Hematopoietic multipotent progenitor cell (in vitro differentiated cells): ENCODE measurements around the gene LHX2. TPM values are rescaled to one million over a fixed set of nuclear protein-coding genes. Genes with fewer than 3 reads are reported as not detected.

Experiments
- DNase-seq, 3 donors: peaks; one replicate each; pipeline ENCODE4 v3.0.0-alpha.2; 2011 to 2015; ENCODE audit warnings: low read depth in 2 of 3, low spot score in 2 of 3
- total RNA-seq: library from RNA; depleted of rRNA; stranded (reverse); fragments of >200 nt; gene quantifications from one replicate; pipeline ENCODE4 v1.2.3, GENCODE V29; 2012

LHX2 gene
- total RNA-seq, 1 donor, result under 0.01 TPM

DNA sequence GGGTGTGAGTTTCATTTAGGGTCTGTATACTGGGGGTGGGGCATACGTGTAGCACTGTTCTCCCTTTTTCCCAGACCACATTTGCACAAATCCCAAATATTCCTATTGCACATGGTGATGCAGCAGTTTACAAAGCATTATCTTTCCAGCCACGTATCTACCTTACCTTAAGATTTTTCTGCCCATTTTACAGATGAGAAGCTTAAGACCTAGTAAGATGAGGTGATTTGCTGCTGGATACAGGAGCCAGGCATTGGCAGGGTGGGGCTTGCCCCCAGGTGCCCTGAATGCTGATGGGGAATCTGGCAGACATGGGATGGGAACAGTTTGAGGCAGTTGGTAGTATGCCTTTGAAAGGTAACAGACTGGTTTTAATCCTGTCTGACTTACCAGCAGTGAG lies 12.5 kb downstream of the LHX2 start:
- no peak for DNase-seq

- no peak for DNase-seq
These were observed 18.0 kb downstream of the LHX2 start for GRCh38 chr9:124029617-124030016.

DNA sequence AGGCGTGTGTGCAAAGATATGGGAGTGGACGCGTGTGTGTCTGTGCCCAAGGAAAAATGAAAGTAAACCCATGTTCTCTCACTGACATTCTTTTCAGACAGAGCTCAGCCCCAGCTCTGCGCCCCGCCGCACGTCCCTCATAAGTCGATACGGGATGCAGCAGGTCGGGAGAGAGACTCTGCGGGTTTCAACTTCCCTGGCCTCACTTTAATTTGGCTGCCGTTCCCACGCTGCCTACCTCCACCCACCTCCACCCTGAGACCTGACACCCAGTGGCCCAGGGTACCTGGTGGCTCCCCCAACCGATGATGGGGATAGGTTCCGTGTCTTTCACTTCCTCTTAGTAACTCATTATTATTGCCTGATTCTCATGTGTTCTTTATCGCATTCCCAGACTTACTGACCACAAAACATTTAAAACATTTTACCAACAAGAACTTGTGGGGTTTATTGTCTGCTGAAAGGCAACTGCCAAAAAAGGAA lies 19.4 kb downstream of the LHX2 start:
- no peak for DNase-seq

GRCh38 chr9:124032247-124032646 lies 20.7 kb downstream of the LHX2 start:
- DNase-seq, result no peak

DNA sequence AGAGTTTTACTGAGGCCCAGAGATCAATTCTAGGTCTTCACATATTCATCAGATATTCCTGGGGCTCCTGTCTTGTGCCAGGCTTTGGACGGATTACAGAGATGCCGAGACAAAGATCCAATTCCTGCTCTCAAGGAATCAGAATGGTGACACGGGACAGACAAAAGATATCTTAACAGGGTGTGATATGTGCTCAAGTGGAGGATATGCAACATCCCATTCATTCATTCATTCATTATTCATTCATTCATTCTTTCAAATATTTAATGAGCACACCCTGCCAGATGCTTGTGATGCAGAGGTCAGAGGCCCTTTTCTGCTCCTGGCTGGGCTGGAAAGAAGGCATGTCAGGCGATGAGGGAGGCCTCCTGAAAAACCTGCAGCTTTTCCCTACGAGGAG lies 21.8 kb downstream of the LHX2 start:
- DNase-seq, result no peak

DNA sequence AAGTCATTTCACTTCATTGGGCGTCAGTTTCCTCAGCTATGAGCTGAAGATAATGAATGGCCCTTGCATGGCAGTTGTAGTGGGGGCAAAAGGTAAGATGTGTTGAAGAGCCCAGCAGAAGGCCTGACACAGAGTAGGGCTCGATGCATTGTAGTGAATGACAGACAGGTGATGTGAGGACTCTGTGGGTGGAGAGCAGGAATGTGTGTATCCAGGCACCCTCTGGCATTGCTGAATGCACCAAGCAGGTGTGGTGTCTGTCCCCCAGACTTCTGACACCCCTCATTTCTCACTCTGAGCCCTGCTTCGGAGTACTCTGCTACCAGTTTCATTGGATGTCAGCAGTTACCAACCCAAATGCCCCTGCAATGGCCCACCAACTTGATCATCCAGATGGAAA lies 22.4 kb downstream of the LHX2 start:
- no peak for DNase-seq

DNA sequence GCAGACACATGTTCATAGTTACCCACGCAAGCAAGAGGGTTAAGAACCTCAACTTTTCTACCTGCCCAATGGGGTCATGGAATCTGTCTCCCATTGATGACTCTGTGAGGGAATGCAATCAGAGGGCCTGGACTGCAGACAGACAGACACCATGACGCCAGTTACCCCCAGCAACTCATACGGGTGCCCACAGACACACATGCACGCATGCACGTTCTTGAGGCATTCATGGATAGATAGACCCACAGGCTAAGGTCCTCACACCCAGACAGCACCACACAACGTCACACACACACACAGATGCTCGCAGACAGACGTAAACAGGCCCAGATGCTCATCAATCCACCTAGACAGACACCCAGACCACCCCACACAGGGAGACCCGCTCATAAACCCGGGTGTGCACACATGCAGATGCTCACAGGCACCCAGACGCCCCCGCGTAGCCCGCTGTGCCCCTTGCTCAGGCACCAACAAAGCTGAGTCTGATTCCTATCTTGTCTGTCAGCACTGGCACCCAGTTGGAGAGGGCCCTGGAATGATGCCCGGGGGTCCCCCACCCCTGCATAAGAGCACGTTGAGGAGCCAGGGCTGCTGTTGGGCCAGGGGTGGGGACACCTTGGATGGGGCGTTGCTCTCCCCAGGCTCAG lies 23.6 kb downstream of the LHX2 start:
- DNase-seq, result no peak

GRCh38 chr9:124036578-124036977 lies 25.0 kb downstream of the LHX2 start:
- no peak for DNase-seq

- DNase-seq, result no peak
These were observed 26.2 kb downstream of the LHX2 start for GRCh38 chr9:124037790-124038189.

DNA sequence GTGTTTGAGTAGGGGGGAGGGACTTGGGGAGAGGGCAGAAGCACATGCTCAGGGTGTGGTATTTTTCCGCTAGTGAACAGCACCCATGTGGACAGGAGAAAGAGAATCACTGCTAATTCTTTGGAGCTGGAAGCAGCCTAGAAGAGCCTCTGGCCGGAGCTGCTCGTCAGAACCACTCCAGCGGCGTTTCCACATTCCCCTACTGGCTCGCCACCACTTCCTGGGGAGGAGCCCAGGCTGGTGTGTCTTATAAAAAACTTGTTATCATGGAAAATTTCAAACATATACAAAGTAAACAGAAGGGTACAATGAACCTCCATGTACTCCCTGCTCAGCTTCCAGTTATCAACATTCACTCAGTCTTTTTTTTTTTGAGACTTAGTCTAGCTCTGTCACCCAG lies 26.7 kb downstream of the LHX2 start:
- DNase-seq, result no peak

DNA sequence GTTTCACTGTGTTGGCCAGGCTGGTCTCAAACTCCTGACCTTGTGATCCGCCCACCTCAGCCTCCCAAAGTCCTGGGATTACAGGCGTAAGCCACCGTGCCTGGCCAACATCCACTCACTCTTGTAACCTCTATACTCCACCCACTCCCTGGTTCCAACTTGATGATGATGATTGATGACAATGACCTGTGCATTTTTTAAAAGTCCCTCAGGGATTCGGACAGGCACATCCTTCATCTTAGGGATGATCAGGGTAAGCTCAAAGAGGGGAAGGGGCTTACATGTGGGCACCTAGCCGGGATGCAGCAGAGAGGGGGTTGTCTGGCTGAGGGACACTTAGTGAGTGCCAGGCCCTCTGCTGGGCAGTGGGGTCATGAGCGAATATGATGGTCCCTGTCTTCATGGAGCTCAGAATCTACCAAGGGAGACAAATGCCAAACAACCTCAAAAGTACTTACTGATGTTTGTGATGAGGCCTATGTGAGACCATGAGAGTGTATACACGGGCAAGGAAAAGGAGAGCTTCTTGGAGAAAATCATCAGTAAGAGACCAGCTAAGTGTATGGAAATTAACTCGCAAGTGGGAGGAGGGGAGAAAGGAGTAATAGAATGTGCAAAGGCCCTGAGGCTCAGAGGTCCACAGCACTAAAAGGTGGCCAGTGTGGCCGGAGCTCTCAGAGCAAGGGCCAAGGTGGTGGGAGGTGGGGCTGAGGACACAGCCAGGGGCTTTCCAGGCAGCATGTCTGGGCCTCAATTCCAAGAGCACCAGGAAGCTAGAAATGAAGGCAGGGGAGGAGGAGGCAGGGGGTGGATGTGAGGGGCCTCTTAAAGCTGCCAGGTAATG lies 27.4 kb downstream of the LHX2 start:
- no peak for DNase-seq

GRCh38 chr9:124040186-124040931 lies 28.8 kb downstream of the LHX2 start:
- no peak for DNase-seq

DNA sequence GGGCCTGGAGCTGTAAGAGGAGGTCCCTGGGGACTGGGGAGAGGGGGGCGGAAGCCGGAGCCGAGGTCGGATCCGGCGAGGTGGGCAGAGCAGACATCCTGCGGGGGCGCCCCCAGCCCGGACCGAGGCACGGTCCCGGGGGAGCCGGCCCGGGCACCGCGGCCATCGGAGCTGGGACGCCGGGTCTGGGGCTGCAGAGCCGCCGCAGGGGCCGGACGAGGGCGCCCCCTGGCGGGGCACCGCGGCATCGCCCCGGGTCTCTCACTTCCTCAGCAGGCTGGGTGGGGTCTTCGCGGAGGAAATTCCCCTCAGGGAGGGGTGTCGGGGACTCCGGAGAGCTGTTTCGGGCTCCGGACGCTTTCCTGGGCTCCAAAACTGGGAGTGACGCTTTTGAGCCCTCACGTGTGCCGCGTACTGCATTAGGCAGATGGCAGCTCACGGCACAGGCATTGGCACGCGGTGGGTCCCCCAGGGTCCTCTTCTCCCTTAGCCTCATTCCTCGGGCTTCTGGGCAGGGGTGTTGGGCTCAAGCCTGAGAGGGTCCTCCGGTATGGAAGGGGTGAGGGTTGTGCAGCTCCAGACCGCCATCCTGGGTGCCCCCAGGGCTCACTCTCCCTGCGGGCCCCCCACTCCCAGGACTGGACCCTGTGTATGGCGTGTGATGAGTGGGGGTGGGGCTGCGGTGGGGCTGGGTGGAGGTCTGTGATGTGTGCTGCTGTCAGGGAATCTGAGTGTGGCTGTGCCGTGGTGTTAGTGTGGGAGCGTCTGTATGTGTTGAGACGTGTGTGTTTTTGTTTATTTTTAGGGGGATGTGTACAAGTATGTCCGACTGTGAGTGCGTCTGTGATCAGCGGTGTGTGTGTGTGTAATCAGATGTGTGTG lies 29.6 kb downstream of the LHX2 start:
- DNase-seq, result peak in 2 of 3 donors; percentile 10 to 38

GRCh38 chr9:124041817-124042116 lies 30.2 kb downstream of the LHX2 start:
- DNase-seq, result no peak

DNA sequence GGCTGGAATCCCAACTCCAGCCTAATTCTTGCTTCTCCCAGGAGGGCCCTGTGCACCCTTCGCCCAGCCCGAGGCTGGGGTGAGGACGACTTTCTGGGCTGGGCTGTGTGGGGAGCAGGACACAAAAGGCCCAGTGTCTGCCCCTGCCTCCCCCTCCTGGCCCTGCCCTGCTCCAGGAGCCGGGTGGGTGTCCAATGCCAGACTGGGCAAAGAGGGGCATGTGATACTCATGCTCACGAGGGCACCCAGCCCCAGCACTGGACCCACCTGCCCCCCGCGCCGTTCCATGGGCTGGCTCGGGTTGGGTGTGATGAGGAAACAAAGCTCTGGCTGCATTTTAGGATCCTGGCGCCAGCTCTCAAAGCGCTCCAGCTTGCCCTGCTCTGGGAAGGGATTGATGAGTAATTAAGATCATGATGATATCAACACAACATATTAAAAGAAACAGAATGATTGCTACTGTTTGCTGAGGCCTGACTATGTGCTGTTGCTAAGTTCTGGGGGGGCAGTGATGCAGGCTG lies 30.7 kb downstream of the LHX2 start:
- DNase-seq, result no peak

- DNase-seq, result no peak
These were observed 32.9 kb downstream of the LHX2 start for GRCh38 chr9:124044448-124044847.

DNA sequence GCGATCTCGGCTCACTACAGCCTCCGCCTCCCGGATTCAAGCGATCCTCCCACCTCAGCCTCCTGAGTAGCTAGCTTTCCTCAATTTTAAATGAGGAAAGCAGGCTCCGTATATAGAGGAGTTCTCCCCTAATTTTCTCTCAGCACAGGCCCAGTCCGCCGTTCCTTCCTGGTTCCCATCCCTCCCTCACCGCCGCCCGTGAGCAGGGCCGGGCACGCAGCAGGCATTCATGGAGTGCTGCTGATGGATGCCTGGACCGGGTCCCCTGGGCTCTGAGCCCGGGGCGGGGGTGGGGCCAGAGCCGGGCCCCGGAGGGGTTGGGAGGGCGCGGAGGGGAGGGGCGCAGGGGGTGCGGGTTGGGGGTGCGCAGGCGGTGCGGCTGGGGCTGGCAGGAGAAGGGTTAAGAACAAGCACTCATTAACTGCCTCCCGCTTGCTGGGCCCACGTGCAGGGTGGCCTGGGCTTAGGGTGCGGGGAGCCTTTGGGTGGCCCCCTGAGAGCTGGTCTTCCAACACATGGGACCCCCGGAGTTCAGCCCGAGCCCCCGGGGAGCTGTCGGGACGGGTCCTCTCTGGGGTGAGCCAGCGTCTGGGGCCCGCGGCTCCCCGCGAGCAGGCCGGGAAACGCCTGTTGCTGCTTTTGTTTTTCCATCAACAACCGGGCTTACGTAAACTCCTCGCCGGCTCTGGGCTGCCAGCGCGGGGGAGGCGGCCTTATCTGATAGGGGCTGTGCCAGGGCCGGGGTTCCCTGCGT lies 33.7 kb downstream of the LHX2 start:
- no peak for DNase-seq

DNA sequence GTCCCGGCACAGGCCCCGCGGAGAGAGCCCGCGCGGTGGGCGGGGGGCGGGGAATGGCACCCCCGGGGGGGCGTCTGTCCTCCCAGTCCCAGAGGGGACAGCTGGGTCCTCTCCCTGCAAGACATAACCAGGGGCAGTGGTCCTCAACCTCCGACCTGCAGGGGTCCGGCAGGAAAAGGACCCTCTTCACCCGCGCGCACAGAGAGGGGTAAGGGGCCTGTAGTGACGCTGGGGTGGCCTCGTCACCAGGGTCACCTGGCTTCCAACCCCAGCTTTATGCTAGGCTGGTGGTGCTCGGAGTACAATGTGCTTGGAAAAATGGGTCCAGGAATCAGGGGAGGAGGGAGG lies 34.2 kb downstream of the LHX2 start:
- no peak for DNase-seq

DNA sequence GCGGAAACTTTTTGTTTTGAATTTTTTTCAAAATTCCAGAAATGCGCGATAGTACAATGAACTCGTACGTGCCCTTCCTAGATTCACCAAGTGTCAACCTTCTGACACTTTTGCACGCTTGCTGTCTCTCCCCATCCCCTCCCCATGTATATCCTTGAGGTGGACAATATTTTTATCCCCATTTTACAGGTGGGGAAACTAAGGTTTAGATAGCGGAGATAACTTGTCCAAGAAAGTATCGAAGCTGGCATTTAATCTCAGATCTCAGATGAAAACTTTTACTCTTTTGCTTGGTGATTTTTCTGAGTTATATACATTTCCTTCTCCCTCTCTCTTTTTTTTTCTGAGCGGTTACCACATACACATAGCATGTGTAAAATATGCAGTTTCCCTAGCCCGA lies 34.6 kb downstream of the LHX2 start:
- no peak for DNase-seq

DNA sequence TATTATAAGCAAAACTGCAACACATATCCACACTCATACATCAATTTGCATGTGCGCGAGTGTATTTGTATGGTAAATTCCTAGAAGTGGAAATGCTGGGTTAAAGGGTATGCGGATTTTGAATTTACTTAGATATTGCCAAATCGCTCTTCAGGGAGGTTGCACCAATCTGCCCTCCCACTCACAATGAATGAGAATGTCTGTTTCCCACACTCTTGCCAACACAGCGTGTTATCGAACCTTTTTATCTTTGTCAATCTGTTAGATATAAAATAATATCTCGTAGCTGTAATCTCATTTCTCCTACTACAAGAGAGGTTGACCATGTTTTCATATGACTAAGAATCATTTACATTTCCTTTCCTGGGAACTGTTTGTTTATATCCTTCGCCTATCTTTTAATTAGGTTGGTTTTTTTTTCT lies 35.7 kb downstream of the LHX2 start:
- DNase-seq, result no peak
